Measurements from ENCODE around the gene SCRN1.

SCRN1 gene, protein sequence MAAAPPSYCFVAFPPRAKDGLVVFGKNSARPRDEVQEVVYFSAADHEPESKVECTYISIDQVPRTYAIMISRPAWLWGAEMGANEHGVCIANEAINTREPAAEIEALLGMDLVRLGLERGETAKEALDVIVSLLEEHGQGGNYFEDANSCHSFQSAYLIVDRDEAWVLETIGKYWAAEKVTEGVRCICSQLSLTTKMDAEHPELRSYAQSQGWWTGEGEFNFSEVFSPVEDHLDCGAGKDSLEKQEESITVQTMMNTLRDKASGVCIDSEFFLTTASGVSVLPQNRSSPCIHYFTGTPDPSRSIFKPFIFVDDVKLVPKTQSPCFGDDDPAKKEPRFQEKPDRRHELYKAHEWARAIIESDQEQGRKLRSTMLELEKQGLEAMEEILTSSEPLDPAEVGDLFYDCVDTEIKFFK

DNA sequence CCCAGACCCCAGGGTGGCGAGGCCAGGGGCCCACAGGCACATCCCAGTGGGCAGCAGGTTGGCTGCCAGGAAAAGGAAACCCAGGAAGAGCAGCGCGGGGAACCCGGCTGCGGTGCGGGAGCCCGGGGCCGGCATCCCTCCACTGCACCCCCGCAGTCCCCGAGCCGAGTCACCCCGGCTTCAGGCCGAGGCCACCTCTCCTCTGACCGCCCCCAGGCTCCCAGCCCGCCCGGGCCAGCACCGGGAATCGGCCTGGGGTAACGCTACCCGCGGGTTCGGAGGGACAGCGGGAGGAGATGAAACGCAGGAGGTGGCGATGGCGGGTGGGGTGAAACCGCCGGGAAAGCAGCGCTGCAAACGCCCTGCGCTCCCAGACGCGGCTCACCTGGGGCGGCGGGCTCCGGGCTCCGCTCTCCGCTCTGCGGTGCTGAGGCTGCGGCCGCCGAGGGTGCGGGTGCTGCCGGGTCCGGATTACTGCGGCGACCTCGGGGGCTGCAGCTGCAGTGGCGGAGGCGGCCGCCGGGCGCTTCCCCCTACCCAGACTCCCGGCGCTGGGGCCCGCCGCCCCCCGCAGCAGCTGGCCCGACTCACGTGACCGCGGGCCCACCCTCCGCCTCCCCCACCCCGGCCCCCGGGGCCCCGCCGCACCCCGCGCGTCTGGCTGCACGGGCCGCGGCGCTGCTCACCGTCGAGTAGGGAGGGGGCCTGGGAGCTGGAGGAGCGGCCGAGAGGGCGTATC lies at the start of gene SCRN1:
Gene SCRN1, minus strand, starts transcription at position 545 of the 739 bp plus-strand sequence. CDS start 20,734 bp downstream, outside the sequence.
- DNase-seq (ENCODE audit: low read depth in 2 of 3, low spot score in 2 of 3) = peak in 1 of 3 experiments; percentile 23

DNA sequence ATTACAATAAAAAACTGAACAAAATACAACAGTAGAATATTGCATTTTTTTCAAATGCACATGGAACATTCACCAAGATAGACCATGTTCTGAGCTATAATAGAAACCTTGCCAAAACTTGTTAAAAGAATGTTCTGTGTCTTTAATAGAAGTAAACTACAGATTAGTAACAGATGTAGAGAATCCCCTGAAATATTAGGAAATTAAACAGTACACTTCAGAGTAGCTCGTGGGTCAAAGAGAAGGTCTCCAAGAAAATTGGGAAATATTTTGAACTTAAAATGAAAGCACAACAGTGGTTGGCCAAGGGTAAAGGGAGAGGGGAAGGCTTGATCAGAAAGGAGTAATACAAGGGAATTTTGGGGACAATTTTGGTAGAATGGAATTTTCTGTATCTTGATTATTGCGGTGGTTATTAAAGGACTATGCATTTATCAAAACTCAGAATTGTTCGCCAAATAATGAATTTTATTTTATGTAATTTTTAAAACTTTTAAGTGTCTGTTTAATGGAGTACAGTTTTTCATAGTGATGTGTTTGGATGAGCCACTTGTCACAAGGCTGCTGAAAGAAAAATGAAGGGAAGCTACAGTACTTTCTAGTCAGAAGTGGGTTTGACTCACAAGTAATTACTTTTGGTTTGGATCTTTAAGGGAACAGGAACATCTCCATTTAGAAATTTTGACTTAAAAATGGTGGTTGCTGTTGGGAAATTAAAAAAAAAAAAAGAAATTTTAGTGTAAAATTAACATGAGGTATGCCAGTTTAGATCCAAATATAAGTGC lies 48.8 kb upstream of the SCRN1 start:
- no peak for DNase-seq (ENCODE audit: low read depth in 2 of 3, low spot score in 2 of 3)

DNA sequence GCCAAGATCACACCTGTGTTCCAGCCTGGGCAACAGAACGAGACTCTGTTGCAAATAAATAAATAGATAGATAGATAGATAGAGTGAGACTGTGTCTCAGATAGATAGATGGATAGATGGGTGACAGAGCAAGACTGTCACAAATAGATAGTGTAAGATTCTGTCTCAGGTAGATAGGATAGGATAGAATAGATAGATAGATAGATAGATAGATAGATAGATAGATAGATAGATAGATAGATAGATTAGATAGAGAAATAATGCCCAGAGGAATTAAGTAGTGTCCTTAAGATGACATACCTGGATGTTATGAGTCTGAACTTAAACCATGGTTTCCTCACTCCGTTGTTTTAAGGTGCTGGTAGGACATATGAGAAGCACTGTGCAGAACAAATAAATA lies 46.6 kb upstream of the SCRN1 start:
- DNase-seq (ENCODE audit: low read depth in 2 of 3, low spot score in 2 of 3) = no peak

DNA sequence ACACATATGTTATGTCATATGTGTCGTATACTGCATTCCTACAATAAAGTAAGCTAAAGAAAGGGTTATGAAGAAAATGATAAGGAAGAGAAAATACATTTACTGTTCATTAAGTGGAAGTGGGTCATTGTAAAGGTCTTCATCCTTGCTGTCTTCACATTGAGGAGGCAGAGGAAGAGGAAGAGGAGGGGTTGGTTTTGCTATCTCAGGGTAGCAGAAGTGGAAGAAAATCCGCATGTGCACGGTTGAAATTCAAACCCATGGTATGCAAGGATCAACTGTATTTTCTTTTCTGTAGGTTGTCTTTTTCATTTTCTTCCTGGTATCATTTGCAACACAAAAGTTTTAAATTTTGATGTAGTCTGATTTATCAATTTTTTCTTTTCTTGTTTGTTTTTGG lies 44.9 kb upstream of the SCRN1 start:
- no peak for DNase-seq (ENCODE audit: low read depth in 2 of 3, low spot score in 2 of 3)

DNA sequence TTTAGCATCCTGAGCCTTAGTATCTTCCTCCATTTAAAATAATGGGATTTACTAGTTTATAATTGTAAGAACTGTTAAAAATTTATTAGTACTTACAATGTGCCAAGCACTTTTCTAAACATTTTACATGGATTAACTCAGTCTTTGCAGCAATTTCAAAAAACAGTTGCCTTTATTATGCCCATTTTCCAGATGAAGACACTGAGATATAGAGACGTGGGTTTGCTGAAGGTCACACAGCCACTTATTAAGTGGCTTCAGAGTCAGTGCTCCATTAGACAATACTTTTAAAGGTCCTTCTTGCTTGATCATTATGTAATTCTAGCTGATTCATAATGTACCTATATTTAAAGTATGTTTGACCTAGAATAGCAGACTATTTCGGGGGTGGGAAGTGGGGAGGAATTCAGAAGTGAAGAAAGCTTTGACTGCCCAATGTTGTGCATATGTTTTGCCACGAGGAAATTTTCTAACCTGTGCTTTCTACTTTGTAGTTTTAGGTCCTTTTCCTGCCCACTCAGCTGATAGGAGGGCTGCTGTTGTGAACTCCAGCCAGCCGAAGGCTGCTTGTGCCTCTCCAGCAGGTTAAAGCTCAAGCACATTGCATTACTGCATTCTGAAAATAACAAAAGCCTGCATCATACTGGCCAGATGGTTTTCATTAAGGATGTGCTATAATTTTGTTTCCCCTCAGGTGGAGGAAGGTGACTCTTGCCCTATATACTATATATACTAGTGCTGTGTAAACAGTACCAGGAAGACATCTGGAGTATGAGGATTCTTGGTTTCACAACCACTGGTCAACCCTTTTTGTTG lies 42.9 kb upstream of the SCRN1 start:
- DNase-seq (ENCODE audit: low read depth in 2 of 3, low spot score in 2 of 3) = no peak

DNA sequence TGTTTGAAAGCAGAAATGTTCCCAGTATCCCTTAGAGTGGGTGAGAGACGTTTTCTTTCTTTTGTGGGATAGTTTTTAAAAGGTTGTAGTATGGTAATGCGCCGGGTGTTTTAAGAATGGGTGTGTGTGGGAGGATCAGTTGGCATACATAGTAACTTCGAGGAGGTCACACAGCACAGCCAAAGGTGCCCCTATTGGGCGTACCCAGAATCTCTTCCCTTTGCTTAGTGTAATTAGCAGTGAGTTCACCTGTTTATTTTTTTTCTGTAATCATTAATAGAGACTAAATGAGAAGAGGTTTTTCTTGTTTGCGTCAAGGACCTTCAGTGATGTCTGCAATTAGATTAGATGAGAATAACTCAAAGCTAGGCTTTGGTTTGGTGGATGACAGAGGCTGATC lies 40.1 kb upstream of the SCRN1 start:
- no peak for DNase-seq (ENCODE audit: low read depth in 2 of 3, low spot score in 2 of 3)

DNA sequence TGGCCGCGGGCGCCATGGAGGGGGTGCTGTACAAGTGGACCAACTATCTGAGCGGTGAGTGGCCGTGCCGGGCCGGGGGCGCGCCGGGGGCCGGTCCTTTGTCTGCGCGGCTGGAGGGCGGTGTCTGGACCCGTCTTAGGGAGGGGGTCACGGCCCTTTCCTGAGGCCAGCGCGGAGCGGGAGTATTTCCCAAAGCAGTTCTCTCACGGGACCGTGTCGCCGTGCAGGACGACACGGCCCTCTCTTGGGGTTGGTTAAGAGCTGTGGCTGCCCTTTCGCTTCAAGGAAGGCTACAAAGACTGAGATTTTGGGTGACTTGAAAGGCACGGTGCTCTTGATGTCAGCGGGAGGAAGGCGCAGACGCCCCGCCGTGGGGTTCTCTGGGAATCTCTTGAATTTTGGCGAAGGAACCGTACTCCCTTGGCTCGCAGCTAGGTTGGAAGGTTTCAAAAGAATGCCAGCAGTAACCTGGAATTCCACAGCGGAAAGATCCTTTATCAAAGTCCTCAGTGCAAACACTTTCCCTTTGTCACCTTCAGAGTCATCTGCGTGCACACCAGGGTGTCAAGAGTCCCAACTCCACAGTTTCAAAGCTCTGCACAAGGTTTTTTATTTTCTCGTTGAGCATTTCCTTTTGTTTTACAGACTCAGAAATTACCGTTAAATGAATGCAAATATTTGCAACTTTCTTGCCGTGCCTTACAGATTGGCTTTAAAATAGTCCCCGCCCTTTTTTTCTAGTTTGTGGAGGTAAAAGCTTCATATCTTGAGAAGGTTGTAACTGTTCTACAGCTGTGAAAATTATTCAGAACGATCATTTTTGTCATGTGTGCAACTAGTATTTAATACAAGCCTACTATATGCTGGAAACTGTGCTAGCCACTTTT lies 39.4 kb upstream of the SCRN1 start:
- peak in 1 of 3 experiments; percentile 16 for DNase-seq (ENCODE audit: low read depth in 2 of 3, low spot score in 2 of 3)

DNA sequence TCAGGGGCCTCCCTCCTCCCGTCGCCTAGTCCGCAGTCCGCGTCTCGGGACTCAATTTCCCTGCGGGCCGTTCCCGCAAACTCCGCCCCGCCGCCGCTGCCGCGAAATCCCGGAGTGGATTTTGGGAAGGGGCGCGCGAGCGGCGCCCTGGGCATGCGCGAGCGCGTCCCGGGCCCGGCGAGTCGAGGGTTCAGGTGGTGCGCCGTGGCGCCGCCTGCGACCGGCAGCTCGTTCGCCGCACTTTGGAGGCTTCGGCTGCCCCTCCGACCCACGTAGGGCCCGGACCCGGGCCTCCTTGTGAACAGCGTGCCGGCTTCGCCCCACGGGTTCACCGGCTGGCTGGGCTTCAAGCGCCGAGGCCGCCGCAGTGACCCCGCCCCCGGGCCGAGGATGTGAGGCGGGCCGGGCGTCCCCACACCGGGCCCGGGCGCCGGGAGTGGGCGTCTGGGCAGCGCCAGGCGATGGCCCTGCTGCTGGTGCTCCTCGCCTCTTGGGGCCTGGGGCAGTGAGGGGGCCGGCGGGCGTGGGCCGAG lies 38.7 kb upstream of the SCRN1 start, which contains the start of gene PLEKHA8:
Gene PLEKHA8, plus strand, starts transcription at position 197 of the 533 bp plus-strand sequence. CDS start 351 bp downstream, outside the sequence.
- peak; percentile 80 to 85 (median 83) for DNase-seq (ENCODE audit: low read depth in 2 of 3, low spot score in 2 of 3)

DNA sequence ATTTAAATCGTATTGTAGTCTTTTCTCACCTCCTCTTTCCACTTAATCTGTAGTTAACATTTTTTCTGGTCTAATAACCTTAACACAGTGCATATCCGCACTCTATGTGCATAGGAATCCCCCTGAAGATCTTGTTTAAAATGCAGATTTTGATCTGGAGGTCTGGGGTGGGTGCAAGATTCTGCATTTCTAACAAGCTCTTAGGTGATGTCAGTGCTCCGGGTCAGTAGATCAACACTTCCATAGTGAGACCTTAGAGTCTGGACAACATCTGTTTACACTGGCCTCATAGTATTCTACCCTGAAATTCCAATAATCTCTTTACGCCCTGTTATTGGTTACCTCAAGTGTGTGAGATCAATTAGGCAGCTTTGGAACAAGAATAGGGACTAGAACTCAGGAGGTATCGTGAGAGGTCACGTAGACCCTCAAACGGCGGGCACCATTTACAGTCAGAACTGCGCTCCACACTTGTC lies 38.2 kb upstream of the SCRN1 start:
- no peak for DNase-seq (ENCODE audit: low read depth in 2 of 3, low spot score in 2 of 3)

DNA sequence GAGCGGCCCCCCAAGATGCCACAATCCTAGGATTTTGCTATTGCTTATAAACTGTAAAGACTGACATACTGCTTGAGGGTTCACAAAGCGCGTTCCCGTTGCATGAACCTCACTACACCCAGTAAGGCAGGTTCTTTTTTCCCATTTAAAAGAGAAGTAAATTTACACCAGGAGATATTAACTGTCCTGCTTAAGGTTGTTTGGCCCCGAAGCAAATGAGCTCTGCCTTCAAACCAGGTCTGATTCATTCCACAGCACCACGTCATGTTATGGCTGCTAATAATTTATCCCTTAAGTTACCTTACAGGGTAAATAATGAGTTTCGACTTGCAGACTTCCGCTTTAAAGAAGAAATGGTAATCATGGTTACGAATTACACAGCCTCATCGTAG lies 37.5 kb upstream of the SCRN1 start:
- DNase-seq (ENCODE audit: low read depth in 2 of 3, low spot score in 2 of 3) = no peak

DNA sequence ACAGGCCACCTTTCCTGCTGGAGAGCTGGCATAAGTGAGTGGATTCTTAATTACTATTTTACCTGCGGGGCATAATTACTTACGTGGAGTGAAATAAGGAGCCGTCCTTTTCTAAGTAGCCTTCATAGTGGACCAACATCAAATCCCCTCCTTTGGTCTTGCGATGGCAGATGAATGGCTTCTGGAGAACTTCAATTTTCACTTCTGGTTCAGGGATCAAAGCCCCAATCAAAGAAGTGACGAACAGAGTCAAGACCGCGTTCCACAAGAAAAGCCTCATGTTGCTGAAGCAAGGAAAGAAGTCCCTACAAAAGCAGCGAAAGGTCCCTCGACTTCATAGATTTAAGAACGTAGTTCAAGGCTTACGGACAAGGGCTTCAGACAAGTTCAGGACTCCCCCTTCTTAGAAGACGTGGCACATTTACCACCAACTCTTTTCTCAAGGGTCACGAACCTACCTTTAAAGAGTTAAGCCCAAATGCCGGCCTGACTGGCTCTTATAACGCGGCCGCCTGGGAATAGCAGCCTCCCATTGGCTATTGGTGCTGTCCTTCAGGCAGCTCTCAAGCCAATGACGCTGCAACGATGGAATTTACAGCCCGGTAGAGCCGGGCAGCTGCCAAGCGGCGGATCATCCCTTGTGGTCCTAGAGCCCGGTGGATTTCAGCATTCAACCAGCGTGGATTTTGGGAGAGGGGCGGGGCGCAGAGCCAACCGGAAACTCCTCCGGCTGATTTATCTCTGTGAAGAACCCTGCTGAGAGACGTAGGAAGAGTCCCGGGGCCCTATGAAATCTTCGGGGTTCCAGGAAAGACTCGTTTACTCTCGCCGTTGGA lies 36.8 kb upstream of the SCRN1 start, which contains the start of gene FKBP14:
Gene FKBP14, minus strand, starts transcription at position 474 of the 836 bp plus-strand sequence. Its CDS starts 194 bp downstream, at position 280.
- DNase-seq (ENCODE audit: low read depth in 2 of 3, low spot score in 2 of 3) = peak; percentile 54 to 74 (median 72)

DNA sequence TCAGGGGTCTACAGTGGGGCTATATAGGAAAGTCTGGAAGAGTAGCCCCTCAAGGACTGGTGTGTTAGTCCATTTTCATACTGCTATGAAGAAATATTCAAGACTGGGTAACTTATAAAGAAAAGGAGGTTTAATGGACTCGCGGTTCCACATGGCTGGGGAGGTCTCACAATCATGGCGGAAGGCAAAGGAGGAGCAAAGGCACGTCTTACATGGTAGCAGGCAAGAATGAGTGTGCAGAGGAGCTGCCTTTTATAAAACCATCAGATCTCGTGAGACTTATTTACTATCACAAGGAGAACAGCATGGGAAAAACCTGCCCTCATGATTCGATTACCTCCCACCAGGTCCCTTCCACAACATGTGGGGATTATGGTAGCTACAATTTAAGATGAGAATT lies 33.9 kb upstream of the SCRN1 start:
- DNase-seq (ENCODE audit: low read depth in 2 of 3, low spot score in 2 of 3) = no peak

DNA sequence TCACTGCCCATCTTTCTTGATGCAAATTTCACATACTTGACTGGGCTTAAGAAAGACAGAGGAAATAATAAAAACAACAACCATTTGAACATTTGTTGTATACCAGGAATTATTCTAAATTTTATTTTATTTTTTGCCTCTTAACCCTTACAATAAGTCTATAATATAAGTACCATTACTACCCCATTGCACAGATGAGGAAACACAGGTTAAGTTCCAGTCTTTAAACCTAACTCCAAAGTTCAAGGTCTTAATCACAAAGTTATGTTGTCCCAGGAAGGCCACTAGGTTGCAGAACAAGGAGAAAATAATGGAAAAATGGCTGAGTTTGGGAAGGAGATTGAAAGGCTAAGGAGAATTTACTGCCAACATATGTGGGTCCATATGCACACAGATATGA lies 33.4 kb upstream of the SCRN1 start:
- DNase-seq (ENCODE audit: low read depth in 2 of 3, low spot score in 2 of 3) = no peak

DNA sequence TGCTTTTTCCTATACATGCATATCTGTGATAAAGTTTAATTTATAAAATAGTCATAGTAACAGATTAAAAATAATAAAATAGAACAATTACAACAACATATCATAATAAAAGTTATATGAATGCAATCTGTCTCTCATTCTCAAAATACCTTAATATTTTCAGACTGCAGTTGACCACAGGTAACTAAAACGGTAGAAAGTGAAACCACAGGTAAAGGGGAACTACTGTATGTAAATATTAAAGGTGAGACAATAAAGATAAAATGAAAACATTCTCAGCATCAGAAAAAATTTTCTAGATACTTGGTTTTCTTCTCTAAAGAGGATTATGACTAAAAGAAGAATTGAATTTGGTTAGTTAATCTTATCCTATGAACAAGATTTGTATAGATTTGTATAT lies 30.9 kb upstream of the SCRN1 start:
- no peak for DNase-seq (ENCODE audit: low read depth in 2 of 3, low spot score in 2 of 3)

DNA sequence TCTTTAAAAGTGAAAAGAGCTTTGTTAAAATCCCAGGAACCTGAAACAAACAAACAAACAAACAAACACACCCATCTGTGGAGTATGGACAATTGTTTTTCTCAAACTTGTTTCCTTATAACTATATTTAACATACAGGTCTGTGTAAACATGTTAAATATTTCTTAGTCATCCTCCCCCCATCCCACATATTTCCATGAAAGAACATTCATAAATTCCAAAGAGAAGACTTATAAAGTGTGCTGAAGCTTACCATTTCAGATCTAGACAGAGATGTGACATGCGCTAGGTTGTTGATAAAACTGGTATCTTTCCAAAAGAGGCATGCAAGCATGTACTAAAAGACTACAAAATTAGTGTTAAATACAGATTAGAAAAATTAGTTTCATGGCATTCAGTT lies 30.4 kb upstream of the SCRN1 start:
- no peak for DNase-seq (ENCODE audit: low read depth in 2 of 3, low spot score in 2 of 3)

DNA sequence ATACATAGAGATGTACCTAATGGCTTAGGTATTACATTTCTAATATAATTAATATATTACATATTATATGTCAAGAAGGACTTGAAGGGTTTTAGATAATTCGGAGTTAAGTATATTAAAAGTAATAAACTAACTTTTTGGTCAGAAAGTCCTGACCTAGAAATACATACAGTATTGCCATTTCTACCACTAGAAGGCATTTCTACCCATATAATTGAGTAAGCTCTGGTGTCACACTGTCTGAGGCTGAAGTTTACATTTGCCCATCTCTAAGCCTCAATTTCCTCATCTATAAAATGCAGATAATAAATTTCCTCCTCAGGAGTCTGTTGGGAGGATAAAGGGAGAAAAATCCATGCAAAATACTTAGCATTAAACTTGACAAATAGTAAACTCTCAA lies 29.8 kb upstream of the SCRN1 start:
- no peak for DNase-seq (ENCODE audit: low read depth in 2 of 3, low spot score in 2 of 3)

DNA sequence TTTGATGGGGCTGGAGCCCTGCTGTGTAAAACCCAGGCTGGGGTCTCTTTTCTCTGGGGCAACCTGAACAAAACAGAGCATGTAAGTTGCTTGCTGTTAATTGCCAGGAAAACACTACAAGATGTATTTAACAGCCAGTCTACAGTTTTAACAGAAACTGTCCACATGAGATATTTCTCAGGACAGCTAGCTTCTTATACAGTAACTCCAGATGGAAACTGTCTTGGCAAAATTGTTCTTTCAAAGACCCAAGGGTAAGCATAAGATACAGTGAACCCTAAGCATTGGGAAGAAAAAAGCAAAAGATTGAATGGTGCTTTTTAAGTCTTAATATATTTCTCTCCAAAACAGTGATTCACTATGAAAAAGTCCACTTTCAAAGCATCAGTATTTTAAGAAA lies 28.9 kb upstream of the SCRN1 start:
- DNase-seq (ENCODE audit: low read depth in 2 of 3, low spot score in 2 of 3) = no peak

DNA sequence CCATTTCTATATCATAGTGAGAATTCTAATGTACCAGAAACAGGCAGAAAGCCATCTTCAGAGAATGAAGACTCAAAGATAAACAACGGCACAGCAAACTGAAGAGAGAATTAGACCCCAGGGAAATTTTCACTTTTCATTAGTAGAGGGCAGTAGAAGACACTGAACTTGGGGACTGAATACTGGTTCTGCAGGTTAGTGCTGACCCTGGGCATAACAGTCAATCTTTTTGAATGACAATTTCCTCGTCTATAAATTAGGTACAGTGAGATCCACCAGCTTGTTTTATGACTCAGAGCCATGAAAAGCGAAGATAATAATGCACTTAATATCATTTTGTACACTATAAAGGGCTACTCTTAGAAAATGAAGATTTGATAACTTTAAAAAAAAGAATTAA lies 23.2 kb upstream of the SCRN1 start:
- DNase-seq (ENCODE audit: low read depth in 2 of 3, low spot score in 2 of 3) = no peak
